ENCODE data around the gene BBS2.
"Not testable (repeated sequence)": the region's sequence is repeated elsewhere in the genome, so short reads cannot be mapped to it uniquely, and the experiment has no call there.

Gene BBS2

DNA sequence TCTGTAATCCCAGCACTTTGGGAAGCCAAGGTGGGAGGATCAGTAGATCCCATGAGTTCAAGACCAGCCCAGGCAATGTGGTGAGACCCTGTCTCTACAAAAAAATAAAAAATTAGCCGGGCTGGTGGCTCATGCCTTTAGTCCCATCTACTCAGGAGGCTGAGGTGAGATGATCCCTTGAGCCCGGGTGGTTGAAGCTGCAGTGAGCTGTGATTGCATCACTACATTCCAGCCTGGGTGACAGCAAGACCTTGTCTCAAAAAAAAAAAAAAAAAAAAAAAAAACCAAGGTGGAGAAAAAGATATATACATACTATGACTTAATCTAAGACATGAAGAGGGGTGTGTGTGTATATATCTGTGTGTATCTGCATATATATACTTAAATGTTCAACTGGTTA is 26.7 kb downstream of the BBS2 start:
- no peak for DNase-seq (ENCODE audit: low read depth)
- H3K4me3 ChIP-seq (ENCODE audit: low read depth, low read length) = no peak overlapping the region
- TF ChIP-seq, protein P1, sequence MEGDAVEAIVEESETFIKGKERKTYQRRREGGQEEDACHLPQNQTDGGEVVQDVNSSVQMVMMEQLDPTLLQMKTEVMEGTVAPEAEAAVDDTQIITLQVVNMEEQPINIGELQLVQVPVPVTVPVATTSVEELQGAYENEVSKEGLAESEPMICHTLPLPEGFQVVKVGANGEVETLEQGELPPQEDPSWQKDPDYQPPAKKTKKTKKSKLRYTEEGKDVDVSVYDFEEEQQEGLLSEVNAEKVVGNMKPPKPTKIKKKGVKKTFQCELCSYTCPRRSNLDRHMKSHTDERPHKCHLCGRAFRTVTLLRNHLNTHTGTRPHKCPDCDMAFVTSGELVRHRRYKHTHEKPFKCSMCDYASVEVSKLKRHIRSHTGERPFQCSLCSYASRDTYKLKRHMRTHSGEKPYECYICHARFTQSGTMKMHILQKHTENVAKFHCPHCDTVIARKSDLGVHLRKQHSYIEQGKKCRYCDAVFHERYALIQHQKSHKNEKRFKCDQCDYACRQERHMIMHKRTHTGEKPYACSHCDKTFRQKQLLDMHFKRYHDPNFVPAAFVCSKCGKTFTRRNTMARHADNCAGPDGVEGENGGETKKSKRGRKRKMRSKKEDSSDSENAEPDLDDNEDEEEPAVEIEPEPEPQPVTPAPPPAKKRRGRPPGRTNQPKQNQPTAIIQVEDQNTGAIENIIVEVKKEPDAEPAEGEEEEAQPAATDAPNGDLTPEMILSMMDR (IDR thresholded peaks at IDR 0.05; ENCODE audit: insufficient read depth, low read depth, low read length, missing control alignments) = no peak

GRCh38 chr16:56491657-56492261 is 28.1 kb downstream of the BBS2 start:
- no peak overlapping the region for H3K4me3 ChIP-seq (ENCODE audit: low read depth, low read length)
- TF ChIP-seq, protein P1 (IDR thresholded peaks at IDR 0.05; ENCODE audit: insufficient read depth, low read depth, low read length, missing control alignments) = no peak
- peak; percentile 10 for DNase-seq (ENCODE audit: low read depth)

- not testable (repeated sequence) for H3K4me3 ChIP-seq (ENCODE audit: low read depth, low read length); DNase-seq (ENCODE audit: low read depth)
These were observed 31.0 kb downstream of the BBS2 start for GRCh38 chr16:56488868-56489267.

- TF ChIP-seq, protein P1 (IDR thresholded peaks at IDR 0.05; ENCODE audit: insufficient read depth, low read depth, low read length, missing control alignments) = no peak
- no peak for DNase-seq (ENCODE audit: low read depth)
- H3K4me3 ChIP-seq (ENCODE audit: low read depth, low read length) = no peak overlapping the region
These were observed 31.8 kb downstream of the BBS2 start for GRCh38 chr16:56488035-56488434.

GRCh38 chr16:56483394-56483793 is 36.4 kb downstream of the BBS2 start:
- no peak overlapping the region for H3K4me3 ChIP-seq (ENCODE audit: low read depth, low read length)
- TF ChIP-seq, protein P1 (IDR thresholded peaks at IDR 0.05; ENCODE audit: insufficient read depth, low read depth, low read length, missing control alignments) = no peak
- DNase-seq (ENCODE audit: low read depth) = no peak

DNA sequence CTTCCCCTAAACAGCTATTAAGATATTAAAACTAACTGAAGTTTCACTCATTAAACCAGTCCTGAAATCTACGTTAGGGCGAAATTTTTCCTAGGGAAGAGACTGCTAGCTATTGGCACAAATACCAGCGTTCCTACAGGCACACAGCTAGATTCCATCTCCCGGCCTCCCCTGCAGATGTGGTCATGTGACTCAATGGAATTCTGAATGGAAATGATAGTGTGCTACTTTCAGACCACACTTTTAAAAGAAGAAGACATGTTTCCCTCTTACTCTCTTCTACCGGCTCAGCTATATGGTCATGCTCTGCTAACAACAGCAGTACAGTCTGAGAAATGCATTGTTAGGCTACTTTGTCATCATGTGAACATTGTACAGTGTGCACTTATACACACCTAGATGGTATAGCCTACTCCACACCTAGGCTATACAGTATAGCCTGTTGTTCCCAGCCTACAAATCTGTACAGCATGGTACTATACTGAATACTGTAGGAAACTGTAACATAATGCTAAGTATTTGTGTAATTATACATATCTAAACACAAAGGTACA is 37.1 kb downstream of the BBS2 start:
- H3K4me3 ChIP-seq (ENCODE audit: low read depth, low read length) = no peak overlapping the region
- TF ChIP-seq, protein P1 (IDR thresholded peaks at IDR 0.05; ENCODE audit: insufficient read depth, low read depth, low read length, missing control alignments) = no peak
- no peak for DNase-seq (ENCODE audit: low read depth)

DNA sequence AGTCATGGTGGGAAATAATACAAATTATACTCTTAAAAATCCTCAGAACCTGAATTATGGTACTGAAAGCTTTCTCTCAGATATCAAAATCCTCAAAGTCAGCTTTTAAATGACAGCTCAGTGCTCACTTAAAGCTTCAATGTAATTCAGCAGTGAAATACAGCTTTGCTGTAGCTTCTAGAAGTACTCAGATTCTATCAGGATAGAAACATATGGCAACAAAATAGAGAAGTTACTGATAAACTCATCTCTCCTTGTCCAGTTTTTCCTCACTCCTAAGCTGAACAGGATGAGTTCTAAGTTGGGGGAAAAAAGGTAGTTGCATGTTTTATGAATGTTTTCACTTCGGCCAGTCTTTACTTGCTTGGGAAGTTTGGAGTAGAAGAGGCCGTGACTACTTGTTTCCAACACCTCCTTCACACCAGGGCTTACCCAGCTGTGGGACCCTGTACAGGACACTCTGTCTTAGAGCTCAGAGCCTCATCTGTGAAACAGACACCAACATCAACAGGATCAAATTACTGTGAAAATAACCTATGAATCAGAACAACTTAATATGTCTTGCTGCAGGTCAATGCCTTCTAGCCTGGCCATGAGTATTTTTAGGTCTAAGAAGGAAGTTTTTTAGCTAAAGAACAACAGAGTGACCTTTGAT is 38.2 kb downstream of the BBS2 start:
- no peak for DNase-seq (ENCODE audit: low read depth)
- TF ChIP-seq, protein P1 (IDR thresholded peaks at IDR 0.05; ENCODE audit: insufficient read depth, low read depth, low read length, missing control alignments) = no peak
- H3K4me3 ChIP-seq (ENCODE audit: low read depth, low read length) = no peak overlapping the region
